ENCODE data around the gene FHIP1A.
"Not testable (repeated sequence)": the region's sequence is repeated elsewhere in the genome, so short reads cannot be mapped to it uniquely, and the experiment has no call there.

FHIP1A gene

DNA sequence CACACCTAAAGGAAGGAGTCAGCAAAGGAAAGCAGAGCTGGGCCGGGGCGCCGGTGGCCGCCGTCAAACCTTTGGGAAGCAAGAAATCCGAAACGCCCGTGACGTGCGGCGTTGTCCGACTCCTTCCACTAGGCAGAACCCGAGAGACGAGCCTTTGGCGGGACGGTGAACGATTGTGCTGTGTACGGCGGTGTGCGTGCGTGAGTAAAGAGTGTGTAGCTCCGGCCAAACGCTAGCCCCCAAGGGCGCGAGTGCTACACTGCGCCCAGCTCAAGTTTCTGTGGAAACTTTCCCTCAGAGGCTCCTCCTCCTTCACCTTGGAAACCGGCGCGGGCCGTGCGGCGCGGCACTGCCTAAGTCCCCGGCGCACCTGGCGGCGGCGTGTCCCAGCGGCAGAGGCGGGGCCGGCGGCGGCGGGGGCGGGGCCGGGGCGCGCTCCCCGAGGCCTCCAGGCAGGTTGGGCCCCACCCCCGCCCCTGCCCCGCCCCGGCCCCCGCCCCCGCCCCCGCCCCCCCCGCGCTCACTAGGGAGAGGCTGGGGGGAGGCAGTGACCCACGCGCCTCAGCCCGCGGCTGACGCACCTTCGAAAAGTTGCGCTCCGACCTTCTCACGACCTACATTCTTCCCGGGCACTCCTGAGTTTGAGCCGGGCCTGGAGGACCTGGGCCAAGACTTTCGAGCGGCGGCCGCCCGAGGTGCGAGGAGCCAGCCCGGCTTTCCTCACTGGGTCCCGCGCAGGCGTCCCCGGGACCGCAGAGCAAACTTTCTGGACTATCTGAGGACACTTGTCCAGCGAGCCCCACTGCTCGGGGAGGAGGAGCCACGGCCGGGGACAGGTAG is at the start of gene FHIP1A:
Gene FHIP1A (plus strand): TSS at position 547 of the 840 bp plus-strand sequence. CDS start 157,084 bp downstream, outside the sequence.
- peak within 1 kb of the TSS; percentile 79 for H3K4me3 ChIP-seq (ENCODE audit: low read depth, low read length)

DNA sequence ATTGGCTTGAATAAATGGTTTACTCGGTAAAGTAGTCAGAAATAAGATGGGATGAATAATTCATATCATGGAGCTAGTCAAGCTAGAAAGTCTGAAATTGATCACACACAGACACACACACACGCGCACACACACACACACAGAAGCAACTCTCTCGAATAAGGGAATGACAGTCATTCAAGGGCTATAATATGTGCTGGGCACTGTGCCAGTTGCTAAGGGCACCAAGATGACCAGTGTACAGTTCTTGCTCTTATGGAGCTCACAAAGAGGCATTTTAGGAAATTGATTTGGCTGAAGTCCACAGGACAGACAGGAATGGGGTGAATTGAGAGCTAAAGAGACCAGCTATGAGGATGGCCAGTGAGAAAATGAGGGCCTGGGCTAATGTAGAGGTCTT is 49.4 kb upstream of the FHIP1A start:
- H3K4me3 ChIP-seq (ENCODE audit: low read depth, low read length) = no peak overlapping the region

- no peak overlapping the region for H3K4me3 ChIP-seq (ENCODE audit: low read depth, low read length)
Measured at GRCh38 chr4:151361126-151361525, 47.9 kb upstream of the FHIP1A start.

DNA sequence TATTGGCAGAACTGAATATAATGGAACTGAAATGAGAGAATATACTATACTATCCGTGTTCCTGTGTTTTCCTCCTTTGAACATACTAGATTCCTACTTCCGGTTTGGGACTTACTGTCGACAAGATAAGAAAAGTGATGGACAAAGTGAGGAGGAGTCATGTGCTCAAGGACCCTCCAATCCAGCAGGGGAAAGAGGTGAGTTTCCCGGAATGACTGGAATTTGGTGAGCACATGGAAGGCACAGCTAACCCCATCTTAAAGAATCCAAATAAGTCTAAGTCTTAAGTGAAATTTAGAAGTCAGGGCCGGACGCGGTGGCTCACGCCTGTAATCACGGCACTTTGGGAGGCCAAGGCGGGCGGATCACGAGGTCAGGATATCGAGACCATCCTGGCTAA is 47.0 kb upstream of the FHIP1A start:
- no peak overlapping the region for H3K4me3 ChIP-seq (ENCODE audit: low read depth, low read length)

GRCh38 chr4:151362404-151363164 is 46.4 kb upstream of the FHIP1A start:
- H3K4me3 ChIP-seq (ENCODE audit: low read depth, low read length) = no peak overlapping the region

DNA sequence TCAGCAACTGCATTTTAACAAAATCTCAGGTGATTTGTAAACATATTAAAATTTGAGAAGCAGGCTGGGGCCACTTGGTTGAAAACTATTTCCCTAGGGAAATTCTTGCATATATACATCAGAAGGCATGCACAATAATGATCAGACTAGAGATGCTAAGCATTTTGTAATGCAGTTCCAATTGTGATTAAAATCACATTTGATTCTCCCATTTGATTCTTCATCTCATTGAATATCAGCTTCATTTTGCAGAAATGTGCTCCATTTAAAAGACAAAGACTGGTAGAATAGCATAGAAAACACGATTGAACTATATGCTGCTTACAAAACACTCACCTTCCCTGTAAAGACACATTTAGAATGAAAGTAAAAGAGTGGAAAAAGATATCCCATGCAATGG is 32.4 kb upstream of the FHIP1A start:
- no peak overlapping the region for H3K4me3 ChIP-seq (ENCODE audit: low read depth, low read length)

DNA sequence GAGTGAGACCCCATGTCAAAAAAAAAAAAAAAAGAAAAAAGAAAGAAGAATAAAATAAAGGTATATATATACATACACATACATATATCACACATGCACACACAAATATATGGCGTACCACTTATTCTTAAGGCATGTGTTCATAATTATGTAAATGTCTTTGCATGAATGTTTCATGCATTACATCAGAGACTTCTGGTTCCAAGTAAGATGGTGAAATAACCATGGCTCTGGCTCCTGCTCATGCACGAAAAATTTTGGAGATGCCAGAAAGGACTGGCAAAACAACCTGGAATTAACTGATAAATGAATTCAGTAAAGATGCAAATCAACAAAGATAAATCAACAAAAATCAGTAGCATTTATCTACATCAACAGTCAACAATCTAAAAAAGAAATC is 19.7 kb upstream of the FHIP1A start:
- H3K4me3 ChIP-seq (ENCODE audit: low read depth, low read length) = no peak overlapping the region

DNA sequence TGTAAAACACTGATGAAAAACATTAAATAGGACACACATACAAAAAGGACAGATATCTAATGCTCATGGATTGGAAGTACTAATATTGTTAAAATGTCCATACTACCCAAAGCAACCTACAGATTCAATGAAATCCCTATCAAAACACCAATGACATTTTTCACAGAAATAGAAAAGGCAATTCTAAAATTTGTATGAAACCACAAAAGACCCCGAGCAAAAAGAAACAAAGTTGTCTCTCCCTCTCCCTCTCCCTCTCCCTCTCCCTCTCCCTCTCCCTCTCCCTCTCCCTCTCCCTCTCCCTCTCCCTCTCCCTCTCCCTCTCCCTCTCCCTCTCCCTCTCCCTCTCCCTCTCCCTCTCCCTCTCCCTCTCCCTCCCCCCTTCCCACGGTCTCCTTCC is 19.2 kb upstream of the FHIP1A start:
- not testable (repeated sequence) for H3K4me3 ChIP-seq (ENCODE audit: low read depth, low read length)

GRCh38 chr4:151395873-151396272 is 13.1 kb upstream of the FHIP1A start:
- H3K4me3 ChIP-seq (ENCODE audit: low read depth, low read length) = no peak overlapping the region

DNA sequence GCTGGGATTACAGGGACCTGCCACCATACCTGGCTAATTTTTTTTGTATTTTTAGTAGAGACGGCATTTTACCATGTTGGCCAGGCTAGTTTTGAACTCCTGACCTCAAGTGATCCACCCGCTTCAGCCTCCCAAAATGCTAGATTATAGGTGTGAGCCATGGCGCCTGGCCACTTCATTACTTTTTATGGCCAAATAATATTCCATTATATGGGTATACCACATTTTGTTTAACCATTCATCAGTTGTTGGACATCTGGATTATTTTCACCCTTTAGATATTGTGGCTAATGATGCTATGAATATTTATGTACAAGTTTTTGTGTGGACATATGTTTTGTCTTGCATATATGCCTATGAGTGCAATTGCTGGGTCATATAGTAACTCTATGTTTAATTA is 8.6 kb upstream of the FHIP1A start:
- no peak overlapping the region for H3K4me3 ChIP-seq (ENCODE audit: low read depth, low read length)

- no peak overlapping the region for H3K4me3 ChIP-seq (ENCODE audit: low read depth, low read length)
Measured at GRCh38 chr4:151401739-151402138, 7.2 kb upstream of the FHIP1A start.

DNA sequence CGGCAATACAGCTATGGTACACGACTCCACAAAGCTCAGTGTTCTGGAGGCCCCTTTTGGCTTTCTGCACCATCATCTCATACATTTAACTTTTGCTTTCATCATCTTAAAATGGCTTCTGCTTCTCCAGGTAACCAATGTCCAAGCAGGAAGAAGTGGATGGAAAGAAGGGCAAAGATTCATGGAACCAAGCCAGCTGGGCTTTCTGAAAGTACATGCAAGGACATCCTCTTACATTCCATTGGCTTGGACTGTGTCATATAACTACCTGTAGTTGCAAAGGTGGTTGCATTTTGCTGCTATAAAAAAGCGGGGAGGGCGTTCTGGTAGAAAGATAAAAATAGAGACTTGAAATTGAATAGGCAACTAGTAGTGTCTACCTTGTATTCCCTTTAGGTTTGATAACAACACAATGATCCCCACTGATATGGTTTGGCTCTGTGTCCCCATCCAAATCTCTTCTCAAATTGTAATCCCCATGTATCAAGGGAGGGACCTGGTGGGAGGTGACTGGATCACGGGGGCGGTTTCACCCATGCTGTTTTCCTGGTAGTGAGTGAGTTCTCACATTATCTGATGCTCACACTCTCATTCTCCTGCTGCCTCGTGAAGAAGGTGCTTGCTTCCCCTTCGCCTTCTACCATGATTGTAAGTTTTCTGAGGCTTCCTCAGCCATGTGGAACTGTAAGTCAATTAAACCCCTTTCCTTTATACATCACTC is 6.7 kb upstream of the FHIP1A start:
- H3K4me3 ChIP-seq (ENCODE audit: low read depth, low read length) = no peak overlapping the region

- no peak overlapping the region for H3K4me3 ChIP-seq (ENCODE audit: low read depth, low read length)
Measured at GRCh38 chr4:151403656-151404055, 5.3 kb upstream of the FHIP1A start.

GRCh38 chr4:151404802-151405201 is 4.2 kb upstream of the FHIP1A start:
- not testable (repeated sequence) for H3K4me3 ChIP-seq (ENCODE audit: low read depth, low read length)

- H3K4me3 ChIP-seq (ENCODE audit: low read depth, low read length) = no peak overlapping the region
Measured at GRCh38 chr4:151407018-151407417, 2.0 kb upstream of the FHIP1A start.

DNA sequence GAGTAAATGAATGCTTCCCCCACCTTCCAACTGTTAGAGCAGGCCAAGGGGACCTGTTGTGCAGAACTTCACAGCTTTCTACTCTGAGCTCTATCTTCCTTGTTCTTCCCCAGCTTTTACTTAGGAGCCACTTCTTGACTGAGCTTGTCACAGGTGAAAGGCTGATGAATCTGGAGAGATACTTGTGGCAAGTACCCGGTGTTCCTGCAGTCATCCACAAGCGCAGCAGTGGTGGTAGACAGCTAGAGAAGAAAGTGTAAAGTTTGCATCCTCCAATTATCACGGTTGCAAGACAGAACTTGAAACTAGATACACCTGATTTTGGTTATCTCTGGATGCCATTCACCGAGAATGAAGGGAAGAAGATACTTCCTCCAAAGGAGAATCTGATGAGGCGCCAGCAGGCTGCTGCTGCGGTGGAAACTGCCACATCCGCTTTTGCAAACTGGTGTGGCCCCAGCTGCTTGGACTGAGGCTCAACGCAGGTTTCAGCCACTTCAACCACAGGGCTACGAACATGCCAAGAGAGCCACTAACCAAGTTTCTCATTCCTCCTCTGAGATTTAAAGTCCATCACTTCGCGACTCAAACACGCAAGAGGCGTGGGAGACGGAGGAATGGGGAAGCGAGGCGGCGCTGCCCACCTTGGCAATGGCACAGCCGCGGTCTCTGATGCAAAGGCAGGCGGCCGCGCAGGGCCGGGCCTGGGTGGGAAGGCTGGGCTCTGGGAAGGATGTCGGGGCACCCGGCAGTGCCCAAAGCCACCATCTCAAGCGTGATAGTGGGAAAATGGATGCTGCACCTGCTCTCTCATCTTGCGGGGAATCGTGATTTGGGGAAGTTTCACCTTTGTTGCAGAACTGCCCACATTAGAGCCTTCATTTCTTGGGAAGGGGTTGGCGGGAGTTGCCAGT is 1.3 kb upstream of the FHIP1A start:
- peak overlapping the region; percentile 74 for H3K4me3 ChIP-seq (ENCODE audit: low read depth, low read length)

GRCh38 chr4:151408380-151408629 is 671 bp upstream of the FHIP1A start:
- peak overlapping the region; percentile 74 for H3K4me3 ChIP-seq (ENCODE audit: low read depth, low read length)

GRCh38 chr4:151409470-151410313 is 716 bp downstream of the FHIP1A start:
- H3K4me3 ChIP-seq (ENCODE audit: low read depth, low read length) = peak overlapping the region; percentile 79

- no peak overlapping the region for H3K4me3 ChIP-seq (ENCODE audit: low read depth, low read length)
Measured at GRCh38 chr4:151415978-151416377, 7.0 kb downstream of the FHIP1A start.

DNA sequence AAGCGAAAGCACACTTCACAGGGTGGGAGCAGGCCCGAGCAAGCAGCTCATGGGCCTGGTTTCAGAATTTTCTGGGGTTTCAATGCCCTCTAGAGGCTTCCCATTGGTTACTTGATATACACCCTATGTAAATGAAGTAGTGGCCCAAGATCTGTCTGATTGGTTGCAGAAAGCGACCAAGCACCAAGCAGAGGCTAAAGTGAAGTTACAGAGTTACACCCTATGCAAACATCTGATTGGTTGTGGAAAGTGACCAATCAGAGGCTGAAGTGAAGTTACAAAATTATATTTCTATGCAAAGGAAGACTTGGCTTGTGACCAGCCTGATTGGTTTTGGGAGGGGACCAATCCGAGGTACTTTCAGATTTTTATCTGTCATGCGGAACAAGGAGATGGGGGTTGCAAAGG is 8.2 kb downstream of the FHIP1A start:
- no peak overlapping the region for H3K4me3 ChIP-seq (ENCODE audit: low read depth, low read length)

Data from iPS-11a (cell line).